HG03432 (cell line): ENCODE measurements around the gene NT5DC3.

Experiments used
- ATAC-seq: cut with Tn5 transposase; IDR thresholded peaks from one replicate; pipeline ENCODE4 v1.9.1; 2021; ENCODE audit warnings: mild to moderate bottlenecking, moderate library complexity; ENCODE audit not compliant: unreplicated experiment

The NT5DC3 gene

DNA sequence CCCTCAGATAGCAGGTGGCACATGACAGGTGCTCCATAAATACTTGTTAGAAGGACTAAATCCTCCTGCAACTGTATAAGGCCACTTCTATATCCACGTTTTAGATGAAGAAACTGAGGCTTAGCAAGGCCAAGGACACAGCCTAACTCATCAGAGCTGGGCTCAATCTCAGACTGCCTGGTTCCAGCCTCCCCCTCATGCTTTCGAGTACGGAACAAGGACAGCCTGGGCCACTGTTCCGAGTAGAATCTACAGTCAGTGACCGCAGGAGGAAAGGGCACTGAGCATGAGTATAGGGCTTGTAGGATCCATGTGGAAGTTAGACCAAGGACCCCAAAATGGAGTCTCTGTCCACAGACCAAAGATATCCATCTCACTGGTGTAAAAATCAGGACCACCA is 84.6 kb downstream of the NT5DC3 start:
- no peak for ATAC-seq

DNA sequence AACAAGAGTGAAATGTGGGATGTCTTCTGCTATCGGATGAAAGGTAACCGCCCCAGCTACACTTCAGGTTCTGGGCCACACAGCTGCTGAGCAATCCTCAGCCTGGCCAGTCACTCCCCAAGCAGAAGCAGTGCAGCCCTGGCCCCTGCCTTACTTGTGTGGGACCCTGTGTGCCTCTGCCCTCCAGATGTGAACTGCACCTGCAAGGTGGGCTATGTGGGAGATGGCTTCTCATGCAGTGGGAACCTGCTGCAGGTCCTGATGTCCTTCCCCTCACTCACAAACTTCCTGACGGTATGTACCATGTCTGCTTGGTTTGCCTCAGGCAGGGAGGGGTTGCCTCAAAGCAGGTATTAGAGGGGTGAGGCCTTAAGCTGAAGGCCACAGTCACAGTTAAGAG is 85.6 kb downstream of the NT5DC3 start:
- ATAC-seq: no peak

DNA sequence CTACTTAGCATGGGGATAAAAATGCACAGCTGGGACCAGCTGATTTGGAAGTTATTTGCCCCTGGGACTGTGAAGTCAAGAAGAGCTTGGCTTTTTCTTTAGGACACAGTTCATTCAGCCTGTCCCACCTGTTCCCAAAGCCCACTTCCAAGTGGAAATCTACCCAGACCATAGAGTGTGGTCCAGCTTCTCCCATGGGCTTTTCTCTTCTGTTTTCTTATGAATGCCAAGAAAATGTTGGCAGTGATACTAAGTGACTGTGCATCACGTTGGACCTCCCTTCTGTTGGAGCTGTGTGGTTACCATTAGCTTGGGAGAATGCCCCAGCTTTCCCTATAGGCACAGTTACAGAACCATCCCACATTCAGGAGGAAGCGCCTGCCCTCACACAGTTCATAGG is 89.4 kb downstream of the NT5DC3 start:
- no peak for ATAC-seq

DNA sequence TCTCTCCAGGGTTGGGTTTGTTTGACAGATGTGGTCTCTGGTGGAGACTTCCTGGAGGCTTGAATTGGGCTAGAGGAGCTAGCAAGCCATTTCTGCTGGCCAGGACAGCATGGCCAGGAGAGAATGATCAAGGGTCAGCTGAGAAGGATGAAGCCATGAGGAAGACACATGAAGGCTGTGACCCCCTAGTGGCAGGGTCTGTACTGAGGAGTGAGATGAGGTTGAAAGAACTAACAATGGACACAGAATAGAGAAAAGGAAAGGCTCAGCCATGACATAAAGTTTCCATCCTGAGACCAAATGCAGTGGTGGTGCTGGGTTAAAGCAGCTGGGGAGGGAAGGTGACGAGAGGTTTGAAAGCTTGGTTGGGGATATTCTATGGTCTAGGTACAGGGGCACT is 89.9 kb downstream of the NT5DC3 start:
- no peak for ATAC-seq

DNA sequence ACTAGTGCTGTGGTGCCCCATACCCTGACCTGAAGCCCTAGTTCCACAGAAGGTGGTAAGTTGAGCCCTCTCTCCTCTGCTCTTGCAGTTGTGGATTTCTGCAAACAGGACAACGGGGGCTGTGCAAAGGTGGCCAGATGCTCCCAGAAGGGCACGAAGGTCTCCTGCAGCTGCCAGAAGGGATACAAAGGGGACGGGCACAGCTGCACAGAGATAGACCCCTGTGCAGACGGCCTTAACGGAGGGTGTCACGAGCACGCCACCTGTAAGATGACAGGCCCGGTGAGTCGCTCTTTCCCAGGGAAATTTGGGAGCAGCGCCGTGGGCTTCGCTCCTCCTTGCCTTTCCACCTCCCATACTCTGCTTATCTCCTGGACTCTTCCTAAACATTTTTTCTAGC is 92.2 kb downstream of the NT5DC3 start:
- no peak for ATAC-seq

DNA sequence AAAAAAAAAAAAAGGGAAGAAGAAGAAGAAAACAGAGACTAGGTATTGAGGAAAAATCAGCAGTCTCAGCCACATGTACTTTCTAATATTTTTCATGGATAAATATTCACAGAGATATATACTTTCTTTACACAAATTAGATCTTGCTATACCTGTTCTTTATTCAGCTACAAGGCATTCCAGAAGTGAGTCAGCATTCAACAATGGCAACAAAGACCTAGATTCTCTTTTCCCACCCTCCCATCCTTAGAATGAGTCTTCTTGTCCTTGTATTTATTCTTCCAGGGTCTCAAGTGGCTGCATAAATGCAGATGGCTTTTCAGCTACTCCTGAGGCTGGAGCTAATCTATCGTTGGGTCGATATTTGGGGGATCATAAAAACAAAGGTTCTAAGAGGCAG is 93.0 kb downstream of the NT5DC3 start:
- ATAC-seq: no peak

DNA sequence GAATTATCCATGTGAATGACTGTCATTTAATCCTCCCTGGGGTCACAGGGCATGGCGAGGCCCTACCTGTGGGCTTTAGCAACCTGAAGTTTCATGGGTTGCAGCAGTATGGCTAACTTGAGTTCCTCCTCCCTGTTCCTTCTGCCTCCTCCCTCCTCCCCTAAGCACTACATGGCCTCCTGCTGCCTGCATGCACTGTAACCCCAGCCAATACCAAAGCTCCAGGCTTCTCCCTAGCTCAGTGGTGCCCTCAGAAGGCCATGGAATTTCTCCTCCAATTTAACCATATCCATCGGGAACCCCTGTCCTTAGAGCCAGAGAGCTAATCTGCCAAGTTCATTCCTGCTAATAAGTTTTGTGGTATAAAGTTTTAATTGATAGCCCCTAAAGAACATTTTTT is 95.1 kb downstream of the NT5DC3 start:
- ATAC-seq: no peak

DNA sequence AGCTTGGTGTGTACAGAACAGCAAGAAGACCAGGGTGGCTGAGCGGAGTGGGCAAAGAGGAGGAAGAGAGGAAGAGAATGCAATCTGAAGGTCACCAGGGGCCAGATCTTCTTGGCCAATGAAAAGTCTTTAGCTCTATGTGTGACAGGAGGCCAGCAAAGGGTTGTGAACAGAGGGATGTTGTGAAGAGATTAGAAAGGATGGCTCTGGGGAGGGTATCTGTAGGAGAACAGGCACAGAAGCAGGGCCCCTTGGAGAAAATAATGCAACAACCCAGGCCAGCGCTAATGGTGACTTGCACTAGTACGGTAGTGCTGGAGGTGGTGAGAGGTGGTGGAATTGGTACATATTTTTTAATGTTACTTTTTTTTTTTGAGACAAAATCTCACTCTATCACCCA is 97.2 kb downstream of the NT5DC3 start:
- no peak for ATAC-seq

DNA sequence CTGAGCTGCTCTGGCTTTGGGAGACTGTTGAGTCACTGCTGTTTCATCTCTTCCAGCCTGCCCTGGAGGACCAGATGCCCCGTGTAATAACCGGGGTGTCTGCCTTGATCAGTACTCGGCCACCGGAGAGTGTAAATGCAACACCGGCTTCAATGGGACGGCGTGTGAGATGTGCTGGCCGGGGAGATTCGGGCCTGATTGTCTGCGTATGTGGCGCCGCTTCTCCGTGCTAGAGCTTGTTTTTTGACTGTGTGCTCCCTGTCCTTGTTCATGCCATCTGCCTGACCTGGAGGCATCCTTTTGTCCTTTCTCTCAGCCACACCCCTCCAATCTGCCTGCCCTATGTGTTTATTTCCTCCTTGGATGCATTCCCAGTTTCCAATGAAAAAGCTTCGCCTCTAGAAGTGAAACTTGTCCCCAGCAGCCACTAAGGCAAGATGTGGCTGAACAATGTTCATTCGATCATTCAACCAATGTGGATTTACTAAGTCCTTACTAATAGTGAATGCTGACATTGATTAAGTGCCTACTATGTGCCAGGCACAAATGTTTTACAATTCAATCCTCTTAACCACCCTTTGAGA is 98.6 kb downstream of the NT5DC3 start:
- no peak for ATAC-seq

DNA sequence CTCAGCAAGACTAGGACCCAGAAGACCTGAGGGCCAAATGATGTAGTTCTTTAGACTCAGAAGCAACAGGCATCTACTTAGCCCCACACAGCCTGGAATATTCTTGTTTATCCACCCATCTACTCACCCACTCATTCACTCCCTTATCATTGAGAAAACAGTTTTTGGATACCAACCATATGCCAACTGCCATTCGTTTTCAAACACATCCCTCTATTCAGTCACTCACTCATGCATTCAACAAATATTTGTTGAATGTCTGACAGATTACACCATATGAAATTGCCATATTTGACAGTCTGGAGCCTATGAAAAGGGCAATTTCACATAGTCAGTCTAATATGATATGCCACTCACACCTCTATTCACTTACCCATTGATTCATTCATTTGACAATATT is 103.2 kb downstream of the NT5DC3 start:
- no peak for ATAC-seq

DNA sequence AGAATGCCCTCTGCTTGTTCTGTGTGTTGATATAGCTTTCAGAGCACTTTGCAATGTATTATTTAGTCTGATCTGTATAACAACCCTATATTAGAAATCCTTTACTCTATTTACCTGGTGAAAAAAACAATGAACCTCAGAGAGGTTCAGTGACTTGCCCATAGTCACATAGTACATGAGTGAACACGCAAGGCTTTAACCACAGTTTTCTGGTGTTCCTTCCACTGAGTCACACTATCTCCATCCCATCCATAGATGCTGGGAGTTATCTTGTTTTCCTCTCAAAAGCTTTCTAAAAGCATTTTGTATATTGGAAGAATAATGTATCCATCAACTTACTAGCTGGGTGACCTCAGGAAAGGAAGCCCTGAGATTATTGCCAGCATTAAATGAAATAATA is 104.5 kb downstream of the NT5DC3 start:
- ATAC-seq: no peak

DNA sequence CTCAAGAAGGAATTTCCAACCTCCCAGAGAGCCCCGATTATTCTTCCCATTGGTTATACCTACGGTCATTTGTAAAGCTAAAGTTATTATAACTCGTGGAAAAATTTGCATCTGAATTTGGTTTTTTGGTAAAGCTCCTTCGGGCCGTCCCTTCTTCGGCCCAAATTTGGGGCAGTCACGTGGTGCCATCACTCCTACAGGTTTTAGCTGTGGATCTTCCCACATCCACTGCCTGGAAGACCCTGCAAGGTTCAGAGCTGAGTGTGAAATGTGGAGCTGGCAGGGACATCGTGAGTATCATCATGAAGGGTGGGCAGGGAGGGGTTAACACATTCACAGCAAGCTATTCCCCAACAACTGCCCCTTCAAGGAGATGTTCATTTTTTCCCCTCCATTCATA is 105.7 kb downstream of the NT5DC3 start:
- ATAC-seq: no peak

DNA sequence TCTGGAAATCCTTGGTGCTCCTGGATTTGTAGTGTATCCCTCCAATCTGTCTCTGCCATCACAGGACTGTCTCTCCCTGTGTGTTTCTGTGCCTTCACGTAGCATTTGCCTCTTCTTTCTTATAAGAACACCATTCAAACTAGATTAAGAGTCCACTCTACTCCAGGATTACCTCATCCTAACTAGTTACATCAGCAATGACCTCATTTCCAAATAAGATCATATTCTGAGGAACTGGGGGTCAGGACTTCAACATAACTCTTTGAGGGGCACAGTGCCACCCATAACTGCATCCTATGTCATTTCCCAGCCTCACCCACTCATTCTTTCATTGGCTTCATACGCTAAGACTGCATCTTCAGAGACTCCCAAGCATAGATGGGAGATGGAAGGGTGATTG is 106.2 kb downstream of the NT5DC3 start:
- ATAC-seq: no peak

DNA sequence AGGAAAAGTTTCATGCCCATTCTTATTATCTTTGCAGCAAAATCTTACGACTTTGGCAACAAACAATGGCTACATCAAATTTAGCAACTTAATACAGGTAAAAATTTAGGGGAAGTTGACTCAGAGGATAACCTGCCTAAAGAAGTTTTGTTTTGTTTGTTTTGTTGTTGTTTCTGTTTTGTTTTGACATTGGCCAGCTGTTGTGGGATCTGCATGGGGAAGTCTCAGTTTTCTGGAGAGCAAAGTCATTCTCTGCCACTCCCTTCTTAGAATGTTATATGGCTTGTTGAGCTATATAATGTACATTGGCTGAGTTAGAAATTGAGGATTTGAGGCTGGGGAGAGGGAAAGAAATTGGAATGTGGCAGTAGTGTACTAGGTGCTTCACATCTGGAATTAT is 109.5 kb downstream of the NT5DC3 start:
- no peak for ATAC-seq

DNA sequence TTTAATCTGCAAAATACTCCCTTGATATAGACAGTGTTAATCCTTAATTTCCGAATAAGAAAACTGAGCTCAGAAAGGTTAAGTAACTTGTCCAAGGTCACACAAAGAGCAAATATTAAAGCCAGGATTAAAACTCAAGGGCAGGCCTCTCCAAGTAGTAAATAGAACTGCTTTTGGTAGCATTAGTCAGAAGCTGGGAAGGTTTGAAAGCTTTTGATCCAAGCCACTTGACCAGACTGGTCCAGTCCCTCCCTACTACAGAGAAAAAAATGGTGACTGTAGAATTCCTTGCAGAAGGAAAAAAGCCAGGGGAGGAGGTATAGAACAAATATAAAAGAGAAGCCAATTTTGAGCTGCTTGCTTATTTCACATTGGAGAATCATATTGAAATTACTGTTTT is 111.5 kb downstream of the NT5DC3 start:
- ATAC-seq: no peak

DNA sequence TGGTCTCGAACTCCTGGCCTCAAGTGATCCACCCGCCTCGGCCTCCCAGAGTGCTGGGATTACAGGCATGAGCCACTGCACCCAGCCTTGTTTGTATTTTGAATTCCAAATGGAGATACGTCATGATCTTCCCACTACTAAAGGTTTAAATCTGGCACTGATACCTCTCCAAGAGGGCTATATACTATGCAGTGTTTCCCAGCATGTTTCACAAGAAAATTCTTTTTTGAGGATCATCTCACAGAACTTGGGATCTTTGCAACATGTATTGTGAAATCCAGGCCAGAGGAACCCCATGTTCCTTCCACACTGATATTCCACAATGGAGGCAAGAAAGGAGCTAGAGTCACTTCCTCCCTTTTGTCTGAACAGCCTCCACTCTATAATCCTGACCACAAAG is 112.7 kb downstream of the NT5DC3 start:
- ATAC-seq: no peak

DNA sequence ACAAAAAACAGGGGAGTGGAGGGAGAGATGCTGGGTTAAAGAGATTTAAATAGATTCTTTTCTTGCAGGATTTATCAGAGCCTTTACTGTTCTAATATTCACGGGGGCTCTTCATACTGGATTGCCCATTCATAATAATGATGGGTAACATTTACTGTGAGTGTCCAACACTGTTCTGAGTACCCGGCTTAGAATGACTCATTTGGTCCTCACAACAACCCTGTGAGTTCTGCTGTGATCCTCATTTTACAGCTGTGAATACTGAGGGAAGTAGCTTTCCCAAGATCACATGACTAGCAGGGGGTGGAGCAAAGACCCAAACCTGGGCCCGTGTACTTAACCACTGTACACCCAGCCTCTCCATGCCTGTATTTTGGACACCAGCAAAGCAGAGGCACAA is 113.4 kb downstream of the NT5DC3 start:
- ATAC-seq: no peak

DNA sequence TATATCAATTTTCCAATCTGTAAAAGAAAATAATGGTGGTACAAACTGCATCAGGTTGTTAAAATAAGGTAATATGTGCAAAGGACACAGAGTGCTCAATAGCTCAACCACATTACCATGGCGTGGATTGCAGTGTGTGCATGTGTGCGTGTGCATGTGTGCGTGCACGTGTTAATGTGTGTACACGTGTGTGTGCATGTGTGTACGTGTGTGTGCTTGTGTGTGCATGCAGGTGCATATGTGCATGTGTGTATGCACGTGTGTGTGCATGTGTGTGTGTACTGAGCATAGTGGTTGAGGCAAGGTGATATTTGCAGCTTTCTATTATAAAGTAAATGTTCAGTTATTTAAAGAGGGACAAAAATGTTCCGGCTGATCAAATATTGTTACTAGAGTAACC is 115.6 kb downstream of the NT5DC3 start:
- ATAC-seq: no peak
